Natural killer cell (primary cell): Measurements from ENCODE around the gene TRAPPC2L. TPM values are rescaled to one million over a fixed set of nuclear protein-coding genes. Genes with fewer than 3 reads are reported as not detected.
"Not testable (repeated sequence)": the region's sequence is repeated elsewhere in the genome, so short reads cannot be mapped to it uniquely, and the experiment has no call there.

ENCODE experiments used
- ATAC-seq, 3 donors: fragments of 150-1000 bp in 2 of 3; fragments of 200-7000 bp in 1 of 3; cut with Tn5 transposase; 1 replicate in 1 of 3; 2 replicates in 2 of 3; pipeline ENCODE4 v1.10.0; 2021; ENCODE audit warnings: mild to moderate bottlenecking in 2 of 3, moderate library complexity in 2 of 3
- DNase-seq, 2 donors: peaks; one replicate each; pipeline versions ENCODE4 v3.0.0 to v3.0.0-alpha.2; 2013 to 2021; ENCODE audit warnings: mixed read lengths in 1 of 2
- H3K27ac ChIP-seq: one replicate; pipeline ENCODE4 v1.5.1; 2013; ENCODE audit warnings: mild to moderate bottlenecking, low read length
- H3K27me3 ChIP-seq: one replicate; pipeline ENCODE4 v1.6.1; 2013; ENCODE audit warnings: low read length; ENCODE audit not compliant: control insufficient read depth, insufficient read depth
- H3K36me3 ChIP-seq: one replicate; pipeline ENCODE4 v1.6.1; 2013; ENCODE audit warnings: low read length; ENCODE audit not compliant: control insufficient read depth, insufficient read depth
- H3K4me1 ChIP-seq: one replicate; pipeline ENCODE4 v1.6.1; 2013; ENCODE audit warnings: low read length; ENCODE audit not compliant: control insufficient read depth, insufficient read depth
- H3K4me3 ChIP-seq: one replicate; pipeline ENCODE4 v1.5.1; 2013; ENCODE audit warnings: low read length
- H3K9me3 ChIP-seq: one replicate; pipeline ENCODE4 v1.6.1; 2013; ENCODE audit warnings: low read length; ENCODE audit not compliant: control insufficient read depth, insufficient read depth
- H3K27ac Mint-ChIP-seq, 2 donors: one replicate each; pipeline ENCODE4 v1.8.0; 2022; ENCODE audit warnings: mild to moderate bottlenecking in 2 of 2, mixed read lengths in 2 of 2, moderate library complexity in 1 of 2
- H3K27me3 Mint-ChIP-seq, 2 donors: one replicate each; pipeline ENCODE4 v1.8.0; 2022; ENCODE audit warnings: low read depth in 2 of 2, mixed read lengths in 2 of 2
- H3K36me3 Mint-ChIP-seq: one replicate; pipeline ENCODE4 v1.8.0; 2022; ENCODE audit warnings: mixed read lengths
- H3K4me1 Mint-ChIP-seq, 2 donors: one replicate each; pipeline ENCODE4 v1.8.0; 2022; ENCODE audit warnings: mixed read lengths in 2 of 2
- H3K4me3 Mint-ChIP-seq: one replicate; pipeline ENCODE4 v1.8.0; 2022; ENCODE audit warnings: mild to moderate bottlenecking, moderate library complexity, mixed read lengths
- H3K9me3 Mint-ChIP-seq, 2 donors: one replicate each; pipeline ENCODE4 v1.8.0; 2022; ENCODE audit warnings: mixed read lengths in 2 of 2
- WGBS: methylation state at CpG from one replicate; pipeline ENCODE4 v1.1.7; 2013; ENCODE audit warnings: missing lambda C conversion rate; ENCODE audit not compliant: insufficient coverage; 5-methylcytosine and 5-hydroxymethylcytosine counted together
- intact Hi-C: fragments of 100-400 bp; cut with micrococcal nuclease; formaldehyde crosslinking; loops from one replicate; pipeline ENCODE4 v1.14.2; 2022
- total RNA-seq, 4 donors: library from RNA; stranded (reverse); fragments of 120-200 nt in 1 of 4; gene quantifications; one replicate each; pipeline versions ENCODE4 v1.2.3 to v1.2.4, GENCODE V29; 2013 to 2022
- TF ChIP-seq, protein P1 (sequence below): fragments of 200-600 bp; IDR thresholded peaks from one replicate; pipeline ENCODE4 v1.8.0; 2022; ENCODE audit warnings: antibody characterized with exemption

TRAPPC2L gene
- total RNA-seq, 3 donors from 2014 or later (not counting 1 experiment from before 2014, with no cell fraction given) = 31.9 to 39.0 (median 36.2) TPM

DNA sequence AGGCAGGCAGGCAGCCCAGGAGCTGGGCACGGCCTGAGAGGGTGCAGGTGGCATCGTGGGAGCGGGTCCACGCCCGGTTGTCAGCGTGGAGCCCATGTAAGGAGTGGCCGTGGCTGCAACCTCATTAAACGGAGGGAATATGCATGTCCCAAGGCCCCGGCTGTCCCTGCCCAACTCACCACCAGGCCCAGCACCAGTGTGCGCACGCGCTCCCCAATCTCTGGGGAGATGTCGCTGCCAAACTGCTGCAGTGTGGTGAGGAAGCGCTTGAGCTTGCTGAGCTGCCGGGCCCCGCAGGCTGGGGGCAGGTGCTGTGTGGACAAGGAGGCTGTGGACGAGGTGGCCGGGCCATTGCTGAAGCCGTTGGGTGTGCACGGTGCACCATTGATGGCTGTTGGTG, 35.1 kb downstream of the TRAPPC2L start:
- ATAC-seq (no peak), DNase-seq (no peak)
- H3K36me3 ChIP-seq = no peaks in the 10 kb centered on the region
- no peaks in the 10 kb centered on the region for H3K9me3 Mint-ChIP-seq
- intact Hi-C loops = no loop called here
- no peaks in the 10 kb centered on the region for H3K4me1 Mint-ChIP-seq
- TF ChIP-seq, protein P1, sequence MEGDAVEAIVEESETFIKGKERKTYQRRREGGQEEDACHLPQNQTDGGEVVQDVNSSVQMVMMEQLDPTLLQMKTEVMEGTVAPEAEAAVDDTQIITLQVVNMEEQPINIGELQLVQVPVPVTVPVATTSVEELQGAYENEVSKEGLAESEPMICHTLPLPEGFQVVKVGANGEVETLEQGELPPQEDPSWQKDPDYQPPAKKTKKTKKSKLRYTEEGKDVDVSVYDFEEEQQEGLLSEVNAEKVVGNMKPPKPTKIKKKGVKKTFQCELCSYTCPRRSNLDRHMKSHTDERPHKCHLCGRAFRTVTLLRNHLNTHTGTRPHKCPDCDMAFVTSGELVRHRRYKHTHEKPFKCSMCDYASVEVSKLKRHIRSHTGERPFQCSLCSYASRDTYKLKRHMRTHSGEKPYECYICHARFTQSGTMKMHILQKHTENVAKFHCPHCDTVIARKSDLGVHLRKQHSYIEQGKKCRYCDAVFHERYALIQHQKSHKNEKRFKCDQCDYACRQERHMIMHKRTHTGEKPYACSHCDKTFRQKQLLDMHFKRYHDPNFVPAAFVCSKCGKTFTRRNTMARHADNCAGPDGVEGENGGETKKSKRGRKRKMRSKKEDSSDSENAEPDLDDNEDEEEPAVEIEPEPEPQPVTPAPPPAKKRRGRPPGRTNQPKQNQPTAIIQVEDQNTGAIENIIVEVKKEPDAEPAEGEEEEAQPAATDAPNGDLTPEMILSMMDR = no peak
- no peaks in the 10 kb centered on the region for H3K27me3 ChIP-seq
- H3K4me3 ChIP-seq = no peak overlapping the region
- H3K27ac ChIP-seq = no peak overlapping the region
- no peaks in the 10 kb centered on the region for H3K36me3 Mint-ChIP-seq
- H3K4me1 ChIP-seq = no peaks in the 10 kb centered on the region
- no peak overlapping the region for H3K4me3 Mint-ChIP-seq
- no peaks in the 10 kb centered on the region for H3K27me3 Mint-ChIP-seq
- WGBS = 94% methylated on average over 20 of the region's 20 CpGs
- H3K9me3 ChIP-seq = no peaks in the 10 kb centered on the region
- H3K27ac Mint-ChIP-seq = no peak overlapping the region

GRCh38 chr16:88893127-88893968, 36.4 kb downstream of the TRAPPC2L start:
- Mint-ChIP-seq H3K4me3 (no peak overlapping the region), H3K4me1 (no peaks in the 10 kb centered on the region), H3K27me3 (no peaks in the 10 kb centered on the region), H3K9me3 (no peaks in the 10 kb centered on the region), H3K27ac (no peak overlapping the region), H3K36me3 (no peaks in the 10 kb centered on the region)
- no peak for ATAC-seq
- no peaks in the 10 kb centered on the region for H3K27me3 ChIP-seq
- no peaks in the 10 kb centered on the region for H3K36me3 ChIP-seq
- no peaks in the 10 kb centered on the region for H3K4me1 ChIP-seq
- DNase-seq = no peak
- no peaks in the 10 kb centered on the region for H3K9me3 ChIP-seq
- H3K4me3 ChIP-seq = no peak overlapping the region
- H3K27ac ChIP-seq = no peak overlapping the region
- 94% methylated on average over 19 of the region's 19 CpGs for WGBS
- TF ChIP-seq, protein P1 = no peak
- intact Hi-C loops = no loop called here

DNA sequence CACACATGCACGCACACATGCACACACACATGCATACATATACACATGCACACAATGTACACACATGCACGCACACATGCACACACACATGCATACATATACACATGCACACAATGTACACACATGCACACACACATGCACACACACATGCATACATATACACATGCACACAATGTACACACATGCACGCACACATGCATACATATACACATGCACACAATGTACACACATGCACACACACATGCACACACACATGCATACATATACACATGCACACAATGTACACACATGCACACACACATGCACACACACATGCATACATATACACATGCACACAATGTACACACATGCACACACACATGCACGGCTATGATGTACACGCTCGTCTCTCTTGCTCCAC, 37.3 kb downstream of the TRAPPC2L start:
- H3K4me3 Mint-ChIP-seq, H3K36me3 Mint-ChIP-seq, H3K4me1 Mint-ChIP-seq, H3K4me3 ChIP-seq, H3K9me3 Mint-ChIP-seq, H3K27me3 Mint-ChIP-seq, H3K9me3 ChIP-seq, H3K4me1 ChIP-seq, H3K36me3 ChIP-seq, ATAC-seq, H3K27me3 ChIP-seq, H3K27ac ChIP-seq, H3K27ac Mint-ChIP-seq, intact Hi-C loops, DNase-seq: not testable (repeated sequence)
- 93% methylated on average over 4 of the region's 6 CpGs for WGBS

- H3K4me3 Mint-ChIP-seq = no peak overlapping the region
- Histone ChIP-seq H3K4me3 (no peak overlapping the region), H3K4me1 (no peaks in the 10 kb centered on the region), H3K9me3 (no peaks in the 10 kb centered on the region), H3K36me3 (no peaks in the 10 kb centered on the region), H3K27ac (no peak overlapping the region), H3K27me3 (no peaks in the 10 kb centered on the region)
- ATAC-seq (no peak), DNase-seq (no peak)
- H3K27ac Mint-ChIP-seq = no peak overlapping the region
- intact Hi-C loops = no loop called here
- TF ChIP-seq, protein P1 = no peak
- H3K4me1 Mint-ChIP-seq = no peaks in the 10 kb centered on the region
- H3K36me3 Mint-ChIP-seq = no peaks in the 10 kb centered on the region
- H3K27me3 Mint-ChIP-seq = no peaks in the 10 kb centered on the region
- no peaks in the 10 kb centered on the region for H3K9me3 Mint-ChIP-seq
- WGBS = 55% methylated on average over 21 of the region's 21 CpGs
Measured at GRCh38 chr16:88894681-88895300, 37.9 kb downstream of the TRAPPC2L start.
